Tibial artery (tissue), 4 donors: ENCODE measurements around the gene SPRR4.

ENCODE experiments used
- DNase-seq, 2 donors: peaks; one replicate each; pipeline ENCODE4 v3.0.0-alpha.2; 2019
- H3K27ac ChIP-seq, 2 donors: fragments of 200-600 bp; sonication (generic) in 1 of 2; 1 replicate in 1 of 2; 2 replicates in 1 of 2; pipeline ENCODE4 v1.5.1; 2018 to 2019; ENCODE audit warnings: mild to moderate bottlenecking in 1 of 2
- H3K27me3 ChIP-seq, 2 donors: fragments of 200-600 bp; sonication (generic) in 1 of 2; one replicate each; pipeline versions ENCODE4 v1.5.1 to v1.6.0; 2016 to 2019
- H3K36me3 ChIP-seq, 3 donors: fragments of 200-600 bp; sonication (generic) in 2 of 3; one replicate each; pipeline ENCODE4 v1.5.1; 2016 to 2019; ENCODE audit warnings: mild to moderate bottlenecking in 2 of 3
- H3K4me1 ChIP-seq, 4 donors: fragments of 200-600 bp; sonication (generic) in 2 of 4; 1 replicate in 3 of 4; 2 replicates in 1 of 4; pipeline ENCODE4 v1.5.1; 2016 to 2019
- H3K4me3 ChIP-seq, 2 donors: fragments of 200-600 bp; sonication (generic) in 1 of 2; 1 replicate in 1 of 2; 2 replicates in 1 of 2; pipeline ENCODE4 v1.5.1; 2018 to 2019; ENCODE audit warnings: mild to moderate bottlenecking in 2 of 2
- H3K9me3 ChIP-seq, 3 donors: fragments of 200-600 bp; sonication (generic) in 1 of 3; one replicate each; pipeline ENCODE4 v1.5.1; 2016 to 2019
- CTCF ChIP-seq, 2 experiments: fragments of 200-600 bp in 1 of 2; fragments of 450-650 bp in 1 of 2; IDR thresholded peaks; one replicate each; pipeline ENCODE4 v1.5.1; 2017 to 2019; ENCODE audit warnings: antibody characterized with exemption in 2 of 2, mild to moderate bottlenecking in 1 of 2, moderate library complexity in 1 of 2
- intact Hi-C: fragments of 100-400 bp; cut with DNase I; formaldehyde crosslinking; loops from one replicate; pipeline ENCODE4 v1.15.0; 2023; ENCODE audit warnings: low total_unique reads

The SPRR4 gene, protein sequence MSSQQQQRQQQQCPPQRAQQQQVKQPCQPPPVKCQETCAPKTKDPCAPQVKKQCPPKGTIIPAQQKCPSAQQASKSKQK

GRCh38 chr1:152970495-152970894, at the start of gene SPRR4:
TSS of gene SPRR4 (plus strand) at chr1:152970648. CDS start at chr1:152971891, 1,243 bp downstream.
- TF ChIP-seq CTCF (IDR thresholded peaks at IDR 0.05) = no peak
- intact Hi-C loops = no loop called here
- Histone ChIP-seq H3K27ac (no peak within 1 kb of the TSS), H3K27me3 (peaks cover 0 to 4% of the 10 kb centered on the region in 2 donors), H3K4me1 (no peaks in the 10 kb centered on the region), H3K4me3 (no peak within 1 kb of the TSS), H3K9me3 (no peaks in the 10 kb centered on the region), H3K36me3 (no peaks in the 10 kb centered on the region)
- DNase-seq = no peak

- Histone ChIP-seq H3K36me3 (no peaks in the 10 kb centered on the region), H3K9me3 (no peaks in the 10 kb centered on the region), H3K4me3 (no peak overlapping the region), H3K4me1 (no peaks in the 10 kb centered on the region), H3K27ac (no peak overlapping the region), H3K27me3 (no peaks in the 10 kb centered on the region)
- intact Hi-C loops = no loop called here
- DNase-seq = no peak
- no peak for TF ChIP-seq CTCF (IDR thresholded peaks at IDR 0.05)
Observed at GRCh38 chr1:152924191-152924590, 46.3 kb upstream of the SPRR4 start.

DNA sequence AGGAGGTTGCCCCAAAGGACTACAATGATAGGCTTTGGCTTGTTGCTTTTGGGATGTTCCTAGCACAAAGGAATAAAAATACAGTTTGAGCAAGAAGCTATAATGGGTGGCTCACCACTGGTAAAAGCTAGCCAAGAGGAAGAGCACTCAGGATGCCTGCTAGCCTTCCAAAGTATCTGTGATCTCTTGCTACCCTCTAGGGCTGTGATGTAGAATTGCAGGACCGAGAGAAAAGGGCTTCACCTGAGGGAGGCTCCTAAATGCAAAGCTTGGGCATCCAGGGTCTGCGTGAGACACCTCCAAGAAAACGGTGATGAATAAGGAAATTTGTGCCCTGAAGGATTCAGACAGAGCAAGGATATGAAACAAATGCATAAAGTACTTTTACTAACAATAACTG, 44.4 kb upstream of the SPRR4 start:
- intact Hi-C loops = no loop called here
- DNase-seq = no peak
- TF ChIP-seq CTCF (IDR thresholded peaks at IDR 0.05) = no peak

DNA sequence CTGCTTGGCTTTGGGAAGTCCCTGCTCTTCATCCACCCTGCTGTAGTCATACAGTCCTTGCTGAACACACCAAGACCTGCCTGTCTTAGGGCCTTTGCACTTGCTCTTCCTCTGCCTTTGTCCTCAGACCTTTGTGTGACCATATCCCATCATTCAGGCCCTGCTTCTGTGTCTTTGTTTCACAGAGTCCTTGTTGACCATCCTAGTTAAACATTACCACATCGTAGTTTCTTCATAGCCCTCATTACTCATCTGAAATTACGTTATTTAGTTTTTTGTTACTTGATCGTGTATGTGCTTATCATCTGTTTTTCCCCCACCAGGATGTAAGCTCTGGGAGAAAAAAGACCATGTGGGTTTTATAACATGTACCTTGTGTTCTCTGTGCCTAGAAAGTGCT, 41.8 kb upstream of the SPRR4 start:
- Histone ChIP-seq H3K4me3 (no peak overlapping the region), H3K27ac (no peak overlapping the region), H3K9me3 (no peaks in the 10 kb centered on the region), H3K27me3 (no peaks in the 10 kb centered on the region), H3K4me1 (no peaks in the 10 kb centered on the region), H3K36me3 (no peaks in the 10 kb centered on the region)
- no peak for TF ChIP-seq CTCF (IDR thresholded peaks at IDR 0.05)
- intact Hi-C loops = no loop called here
- DNase-seq = no peak

More for the DNA sequence above, 44.4 kb upstream of the SPRR4 start:
- Histone ChIP-seq H3K4me3 (no peak overlapping the region), H3K9me3 (no peaks in the 10 kb centered on the region), H3K36me3 (no peaks in the 10 kb centered on the region), H3K27ac (no peak overlapping the region), H3K27me3 (no peaks in the 10 kb centered on the region), H3K4me1 (no peaks in the 10 kb centered on the region)

DNA sequence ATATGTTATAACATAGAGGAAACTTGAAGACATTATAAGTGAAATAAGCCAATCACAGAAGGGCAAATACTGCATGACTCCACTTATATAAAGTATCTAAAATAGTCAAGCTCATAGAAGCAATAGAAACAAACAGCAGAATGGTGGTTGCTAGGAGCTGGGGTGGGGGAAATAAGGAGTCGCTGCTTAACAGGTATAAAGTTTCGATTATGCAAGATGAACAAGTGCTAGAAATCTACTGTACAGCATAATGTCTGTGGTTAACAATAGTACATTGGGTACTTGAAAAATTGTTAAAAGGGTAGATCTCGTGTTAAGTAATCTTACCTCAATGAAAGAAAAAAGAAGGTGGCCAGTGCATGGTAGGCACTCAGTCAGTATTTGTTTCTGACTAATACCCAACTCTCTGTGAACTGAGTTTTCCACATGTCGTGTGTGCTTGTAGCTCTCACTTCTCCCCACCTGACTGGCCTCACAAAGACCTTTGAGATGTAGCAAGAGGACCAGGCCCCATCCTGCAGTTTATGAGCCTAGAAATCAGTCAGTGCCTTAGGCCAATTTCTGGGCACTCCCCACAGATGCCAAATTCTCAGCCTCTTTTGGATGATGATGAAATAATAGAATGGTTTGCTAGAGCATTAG, 38.2 kb upstream of the SPRR4 start:
- Histone ChIP-seq H3K9me3 (no peaks in the 10 kb centered on the region), H3K36me3 (no peaks in the 10 kb centered on the region), H3K27me3 (no peaks in the 10 kb centered on the region), H3K27ac (no peak overlapping the region), H3K4me3 (no peak overlapping the region), H3K4me1 (no peaks in the 10 kb centered on the region)
- DNase-seq = no peak
- no peak for TF ChIP-seq CTCF (IDR thresholded peaks at IDR 0.05)
- intact Hi-C loops = no loop called here
